K562 (cell line): ENCODE data around the gene BSN. TPM values are rescaled to one million over a fixed set of nuclear protein-coding genes. Genes with fewer than 3 reads are reported as not detected.

ENCODE experiments used
- GTF2A2 ChIP-seq: IDR thresholded peaks from 2 replicates; pipeline ENCODE4 v1.6.1; 2016; ENCODE audit warnings: mild to moderate bottlenecking, missing genetic modification characterization, missing compliant biosample characterization
- KHSRP ChIP-seq: fragments of 450-650 bp; IDR thresholded peaks from 2 replicates; pipeline ENCODE4 v1.6.1; 2017
- NELFE ChIP-seq: IDR thresholded peaks from 2 replicates; pipeline ENCODE4 v1.6.1; 2011; ENCODE audit warnings: mild to moderate bottlenecking; ENCODE audit not compliant: insufficient read depth, insufficient read length
- RB1 ChIP-seq: fragments of 450-650 bp; IDR thresholded peaks from 2 replicates; pipeline ENCODE4 v1.6.1; 2017; ENCODE audit warnings: low read depth, mild to moderate bottlenecking
- SMARCA4 ChIP-seq: fragments of 450-650 bp; IDR thresholded peaks from 2 replicates; pipeline ENCODE4 v1.6.1; 2016
- SMC3 ChIP-seq: conservative IDR thresholded peaks from 2 replicates; pipeline ENCODE4 v1.6.1; 2011; ENCODE audit warnings: low read depth, low read length, improper control_type of control experiment; ENCODE audit not compliant: insufficient read depth
- U2AF2 ChIP-seq: fragments of 200-400 bp; formaldehyde crosslinking; optimal IDR thresholded peaks from 2 replicates; pipeline ENCODE3; 2017; ENCODE audit warnings: low read depth, mild to moderate bottlenecking, low read length
- ZFX ChIP-seq: sonication (generic); formaldehyde crosslinking; IDR thresholded peaks from 2 replicates; pipeline ENCODE4 v1.8.0; 2022; ENCODE audit warnings: mild to moderate bottlenecking, missing genetic modification reagents, moderate library complexity
- ZNF507 ChIP-seq: conservative IDR thresholded peaks from 2 replicates; pipeline ENCODE4 v1.6.1; 2017; ENCODE audit warnings: missing genetic modification characterization, missing compliant biosample characterization
- ZNF583 ChIP-seq: fragments of 250-450 bp; sonication (Bioruptor Pico); IDR thresholded peaks from 2 replicates; pipeline ENCODE4 v1.4.0; 2020
- ZNF589 ChIP-seq: fragments of 200-800 bp; sonication (Bioruptor generic); IDR thresholded peaks from 2 replicates; pipeline ENCODE4 v1.6.1; 2016; ENCODE audit warnings: low read depth, missing genetic modification characterization, missing compliant biosample characterization
- ZNF830 ChIP-seq: fragments of 250-450 bp; sonication (Bioruptor Pico); IDR thresholded peaks from 2 replicates; pipeline ENCODE4 v1.5.0; 2021; ENCODE audit warnings: mild to moderate bottlenecking
- polyA plus RNA-seq, 8 experiments: library from polyadenylated mRNA; depleted of rRNA in 4 of 8; stranded (reverse) in 5 of 8; unstranded in 3 of 8; fragments of >200 nt; fragmentation: Nextera tagmentation in 2 of 8; fragmentation: Illumina TruSeq in 1 of 8; extraction: Ambion mirVana in 2 of 8; extraction: Trizol in 1 of 8; gene quantifications; 2 replicates each; pipeline versions ENCODE4 v1.2.1 to v1.2.3, GENCODE V29; 2011 to 2014; ENCODE audit warnings: inconsistent platforms in 1 of 8, missing spikeins in 1 of 8
- total RNA-seq, 7 experiments: library from RNA; depleted of rRNA in 6 of 7; stranded (reverse); fragments of >200 nt in 6 of 7; fragmentation: Illumina TruSeq in 2 of 7; extraction: Trizol in 2 of 7; gene quantifications; 2 replicates each; pipeline versions ENCODE4 v1.2.1 to v1.2.3, GENCODE V29; 2011 to 2021; ENCODE audit warnings: low replicate concordance in 1 of 7
- TF ChIP-seq, protein P1 (sequence below): fragments of 250-450 bp; sonication (Bioruptor Pico); IDR thresholded peaks from 2 replicates; pipeline ENCODE4 v1.8.0; 2021; ENCODE audit warnings: moderate library complexity, mild to moderate bottlenecking, inconsistent platforms
- TF ChIP-seq, protein P2 (sequence below): fragments of 250-450 bp; sonication (Bioruptor Pico); IDR thresholded peaks from 2 replicates; pipeline ENCODE4 v1.8.0; 2021; ENCODE audit warnings: moderate library complexity, mild to moderate bottlenecking, inconsistent platforms
- TF ChIP-seq, protein P3 (sequence below), 3 experiments: IDR thresholded peaks in 2 of 3; conservative IDR thresholded peaks in 1 of 3; 2 replicates each; pipeline ENCODE4 v1.5.1; 2011 to 2012; ENCODE audit warnings: low read length in 3 of 3, mild to moderate bottlenecking in 3 of 3, control low read depth in 2 of 3, improper control_type of control experiment in 1 of 3, inconsistent platforms in 1 of 3, low read depth in 1 of 3, mixed read lengths in 1 of 3, moderate library complexity in 1 of 3; ENCODE audit not compliant: insufficient read depth in 2 of 3
- TF ChIP-seq, protein P4 (sequence below): IDR thresholded peaks from 2 replicates; pipeline ENCODE4 v1.6.1; 2011; ENCODE audit warnings: borderline replicate concordance, low read depth, mild to moderate bottlenecking, moderate library complexity, low read length; ENCODE audit not compliant: insufficient read depth, poor library complexity, severe bottlenecking
- TF ChIP-seq, protein P5 (sequence below): fragments of 200-800 bp; sonication (Bioruptor generic); IDR thresholded peaks from 2 replicates; pipeline ENCODE4 v1.6.1; 2017; ENCODE audit warnings: missing genetic modification characterization, missing compliant biosample characterization
- TF ChIP-seq, protein P6 (sequence below), 3 experiments: fragments of 200-800 bp in 1 of 3; sonication (Bioruptor generic) in 1 of 3; sonication (generic) in 1 of 3; formaldehyde crosslinking in 1 of 3; IDR thresholded peaks; 2 replicates each; pipeline versions ENCODE4 v1.6.1 to v1.8.0; 2016 to 2022; ENCODE audit warnings: mild to moderate bottlenecking in 2 of 3, missing compliant biosample characterization in 2 of 3, missing genetic modification characterization in 2 of 3, missing genetic modification reagents in 1 of 3

Gene BSN
- total and polyA plus RNA-seq, 9 of the 15 experiments (the other 6 are each of a cell fraction or from before 2014, with no cell fraction given), result 0.03 to 1.5 (median 0.29) TPM

DNA sequence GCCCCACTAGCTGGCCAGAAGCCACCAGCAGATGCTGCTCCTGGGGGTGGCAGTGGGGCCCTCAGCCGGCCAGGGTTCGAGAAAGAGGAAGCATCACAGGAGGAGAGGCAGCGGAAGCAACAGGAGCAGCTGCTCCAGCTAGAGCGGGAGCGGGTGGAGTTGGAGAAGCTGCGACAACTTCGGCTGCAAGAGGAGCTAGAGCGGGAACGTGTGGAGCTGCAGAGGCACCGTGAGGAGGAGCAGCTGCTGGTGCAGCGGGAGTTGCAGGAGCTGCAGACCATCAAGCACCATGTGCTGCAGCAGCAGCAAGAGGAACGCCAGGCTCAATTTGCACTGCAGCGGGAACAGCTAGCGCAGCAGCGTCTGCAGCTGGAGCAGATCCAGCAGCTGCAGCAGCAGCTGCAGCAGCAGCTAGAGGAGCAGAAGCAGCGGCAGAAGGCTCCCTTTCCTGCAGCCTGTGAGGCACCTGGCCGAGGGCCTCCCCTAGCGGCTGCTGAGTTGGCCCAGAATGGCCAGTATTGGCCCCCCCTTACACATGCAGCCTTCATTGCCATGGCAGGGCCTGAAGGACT, 102.3 kb downstream of the BSN start (continued):
- TF ChIP-seq, protein P1, sequence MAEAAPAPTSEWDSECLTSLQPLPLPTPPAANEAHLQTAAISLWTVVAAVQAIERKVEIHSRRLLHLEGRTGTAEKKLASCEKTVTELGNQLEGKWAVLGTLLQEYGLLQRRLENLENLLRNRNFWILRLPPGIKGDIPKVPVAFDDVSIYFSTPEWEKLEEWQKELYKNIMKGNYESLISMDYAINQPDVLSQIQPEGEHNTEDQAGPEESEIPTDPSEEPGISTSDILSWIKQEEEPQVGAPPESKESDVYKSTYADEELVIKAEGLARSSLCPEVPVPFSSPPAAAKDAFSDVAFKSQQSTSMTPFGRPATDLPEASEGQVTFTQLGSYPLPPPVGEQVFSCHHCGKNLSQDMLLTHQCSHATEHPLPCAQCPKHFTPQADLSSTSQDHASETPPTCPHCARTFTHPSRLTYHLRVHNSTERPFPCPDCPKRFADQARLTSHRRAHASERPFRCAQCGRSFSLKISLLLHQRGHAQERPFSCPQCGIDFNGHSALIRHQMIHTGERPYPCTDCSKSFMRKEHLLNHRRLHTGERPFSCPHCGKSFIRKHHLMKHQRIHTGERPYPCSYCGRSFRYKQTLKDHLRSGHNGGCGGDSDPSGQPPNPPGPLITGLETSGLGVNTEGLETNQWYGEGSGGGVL (CRISPR knock-in tag), result no peak
- TF ChIP-seq ZNF589 (CRISPR knock-in tag) (no peak), ZNF507 (tag) (no peak), ZFX (CRISPR knock-in tag) (no peak), KHSRP (no peak), RB1 (0 out of 2 replicates have a peak, but pooled peaks have one; percentile 16), SMC3 (peak; percentile 20; the same call in 1 of the 2 replicates), U2AF2 (no peak), ZNF583 (CRISPR knock-in tag) (no peak), ZNF830 (no peak), NELFE (no peak), GTF2A2 (tag) (no peak), SMARCA4 (no peak)
- TF ChIP-seq, protein P2, sequence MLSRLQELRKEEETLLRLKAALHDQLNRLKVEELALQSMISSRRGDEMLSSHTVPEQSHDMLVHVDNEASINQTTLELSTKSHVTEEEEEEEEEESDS, result no peak
- TF ChIP-seq, protein P3, sequence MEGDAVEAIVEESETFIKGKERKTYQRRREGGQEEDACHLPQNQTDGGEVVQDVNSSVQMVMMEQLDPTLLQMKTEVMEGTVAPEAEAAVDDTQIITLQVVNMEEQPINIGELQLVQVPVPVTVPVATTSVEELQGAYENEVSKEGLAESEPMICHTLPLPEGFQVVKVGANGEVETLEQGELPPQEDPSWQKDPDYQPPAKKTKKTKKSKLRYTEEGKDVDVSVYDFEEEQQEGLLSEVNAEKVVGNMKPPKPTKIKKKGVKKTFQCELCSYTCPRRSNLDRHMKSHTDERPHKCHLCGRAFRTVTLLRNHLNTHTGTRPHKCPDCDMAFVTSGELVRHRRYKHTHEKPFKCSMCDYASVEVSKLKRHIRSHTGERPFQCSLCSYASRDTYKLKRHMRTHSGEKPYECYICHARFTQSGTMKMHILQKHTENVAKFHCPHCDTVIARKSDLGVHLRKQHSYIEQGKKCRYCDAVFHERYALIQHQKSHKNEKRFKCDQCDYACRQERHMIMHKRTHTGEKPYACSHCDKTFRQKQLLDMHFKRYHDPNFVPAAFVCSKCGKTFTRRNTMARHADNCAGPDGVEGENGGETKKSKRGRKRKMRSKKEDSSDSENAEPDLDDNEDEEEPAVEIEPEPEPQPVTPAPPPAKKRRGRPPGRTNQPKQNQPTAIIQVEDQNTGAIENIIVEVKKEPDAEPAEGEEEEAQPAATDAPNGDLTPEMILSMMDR (IDR thresholded peaks at IDR 0.05 in 2 of 3, conservative IDR thresholded peaks at IDR 0.05 in 1 of 3; ENCODE audit: insufficient read depth in 2 of 3, low read depth in 1 of 3, low read length in 3 of 3), result peak; percentile 36 to 58 (median 46); a peak in 5 of 6 replicates
- TF ChIP-seq, protein P4, sequence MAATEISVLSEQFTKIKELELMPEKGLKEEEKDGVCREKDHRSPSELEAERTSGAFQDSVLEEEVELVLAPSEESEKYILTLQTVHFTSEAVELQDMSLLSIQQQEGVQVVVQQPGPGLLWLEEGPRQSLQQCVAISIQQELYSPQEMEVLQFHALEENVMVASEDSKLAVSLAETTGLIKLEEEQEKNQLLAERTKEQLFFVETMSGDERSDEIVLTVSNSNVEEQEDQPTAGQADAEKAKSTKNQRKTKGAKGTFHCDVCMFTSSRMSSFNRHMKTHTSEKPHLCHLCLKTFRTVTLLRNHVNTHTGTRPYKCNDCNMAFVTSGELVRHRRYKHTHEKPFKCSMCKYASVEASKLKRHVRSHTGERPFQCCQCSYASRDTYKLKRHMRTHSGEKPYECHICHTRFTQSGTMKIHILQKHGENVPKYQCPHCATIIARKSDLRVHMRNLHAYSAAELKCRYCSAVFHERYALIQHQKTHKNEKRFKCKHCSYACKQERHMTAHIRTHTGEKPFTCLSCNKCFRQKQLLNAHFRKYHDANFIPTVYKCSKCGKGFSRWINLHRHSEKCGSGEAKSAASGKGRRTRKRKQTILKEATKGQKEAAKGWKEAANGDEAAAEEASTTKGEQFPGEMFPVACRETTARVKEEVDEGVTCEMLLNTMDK, result no peak
- TF ChIP-seq, protein P5, sequence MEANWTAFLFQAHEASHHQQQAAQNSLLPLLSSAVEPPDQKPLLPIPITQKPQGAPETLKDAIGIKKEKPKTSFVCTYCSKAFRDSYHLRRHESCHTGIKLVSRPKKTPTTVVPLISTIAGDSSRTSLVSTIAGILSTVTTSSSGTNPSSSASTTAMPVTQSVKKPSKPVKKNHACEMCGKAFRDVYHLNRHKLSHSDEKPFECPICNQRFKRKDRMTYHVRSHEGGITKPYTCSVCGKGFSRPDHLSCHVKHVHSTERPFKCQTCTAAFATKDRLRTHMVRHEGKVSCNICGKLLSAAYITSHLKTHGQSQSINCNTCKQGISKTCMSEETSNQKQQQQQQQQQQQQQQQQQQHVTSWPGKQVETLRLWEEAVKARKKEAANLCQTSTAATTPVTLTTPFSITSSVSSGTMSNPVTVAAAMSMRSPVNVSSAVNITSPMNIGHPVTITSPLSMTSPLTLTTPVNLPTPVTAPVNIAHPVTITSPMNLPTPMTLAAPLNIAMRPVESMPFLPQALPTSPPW (CRISPR knock-in tag), result peak; percentile 72
- TF ChIP-seq, protein P6, sequence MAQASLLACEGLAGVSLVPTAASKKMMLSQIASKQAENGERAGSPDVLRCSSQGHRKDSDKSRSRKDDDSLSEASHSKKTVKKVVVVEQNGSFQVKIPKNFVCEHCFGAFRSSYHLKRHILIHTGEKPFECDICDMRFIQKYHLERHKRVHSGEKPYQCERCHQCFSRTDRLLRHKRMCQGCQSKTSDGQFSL (CRISPR knock-in tag; IDR thresholded peaks at IDR 0.05), result peak; percentile 87; the same call in 1 of the 2 replicates
- TF ChIP-seq, protein P6 (tag; IDR thresholded peaks at IDR 0.05), result no peak
